Measurements from ENCODE around the gene ATG7.

DNA sequence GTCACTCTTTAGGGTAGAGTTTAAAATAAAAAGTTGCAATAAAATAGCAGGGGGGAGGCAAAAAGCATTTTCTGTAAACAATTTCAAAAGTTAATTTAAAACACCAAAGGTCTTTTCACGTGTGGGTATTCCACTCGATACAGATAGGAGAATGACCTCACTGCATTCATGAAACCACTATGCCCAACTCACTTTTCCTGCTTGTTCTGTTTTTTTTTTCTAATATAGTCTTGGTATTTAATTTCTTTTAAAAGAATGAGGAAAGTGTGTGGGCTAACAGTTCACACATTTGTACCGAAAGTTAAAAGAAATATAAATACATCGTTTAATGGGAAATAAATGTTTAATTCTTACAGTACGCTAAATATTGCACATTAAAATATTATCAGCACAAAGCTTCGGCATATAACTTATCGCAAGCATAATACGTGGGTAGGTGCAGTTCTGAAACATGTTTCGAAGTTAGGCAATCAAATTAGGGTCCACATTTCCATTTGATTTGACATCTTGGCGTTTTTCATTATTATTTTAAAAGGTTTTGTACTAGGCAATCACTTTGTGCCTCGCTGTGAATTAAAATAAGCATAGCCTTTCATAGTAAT is 330.1 kb downstream of the ATG7 start:
- TF ChIP-seq, protein P1, sequence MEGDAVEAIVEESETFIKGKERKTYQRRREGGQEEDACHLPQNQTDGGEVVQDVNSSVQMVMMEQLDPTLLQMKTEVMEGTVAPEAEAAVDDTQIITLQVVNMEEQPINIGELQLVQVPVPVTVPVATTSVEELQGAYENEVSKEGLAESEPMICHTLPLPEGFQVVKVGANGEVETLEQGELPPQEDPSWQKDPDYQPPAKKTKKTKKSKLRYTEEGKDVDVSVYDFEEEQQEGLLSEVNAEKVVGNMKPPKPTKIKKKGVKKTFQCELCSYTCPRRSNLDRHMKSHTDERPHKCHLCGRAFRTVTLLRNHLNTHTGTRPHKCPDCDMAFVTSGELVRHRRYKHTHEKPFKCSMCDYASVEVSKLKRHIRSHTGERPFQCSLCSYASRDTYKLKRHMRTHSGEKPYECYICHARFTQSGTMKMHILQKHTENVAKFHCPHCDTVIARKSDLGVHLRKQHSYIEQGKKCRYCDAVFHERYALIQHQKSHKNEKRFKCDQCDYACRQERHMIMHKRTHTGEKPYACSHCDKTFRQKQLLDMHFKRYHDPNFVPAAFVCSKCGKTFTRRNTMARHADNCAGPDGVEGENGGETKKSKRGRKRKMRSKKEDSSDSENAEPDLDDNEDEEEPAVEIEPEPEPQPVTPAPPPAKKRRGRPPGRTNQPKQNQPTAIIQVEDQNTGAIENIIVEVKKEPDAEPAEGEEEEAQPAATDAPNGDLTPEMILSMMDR (IDR thresholded peaks at IDR 0.05; ENCODE audit: insufficient read depth, low read length): no peak
- TF ChIP-seq POLR2AphosphoS5 (IDR thresholded peaks at IDR 0.05; ENCODE audit: low read depth) (no peak), REST (IDR thresholded peaks at IDR 0.05; ENCODE audit: insufficient replicate concordance, low read depth) (no peak), GABPA (IDR thresholded peaks at IDR 0.05; ENCODE audit: low read depth) (no peak), SPI1 (IDR thresholded peaks at IDR 0.05; ENCODE audit: borderline replicate concordance, low read depth) (no peak)

Measured in HL-60 (cell line).